GM18951 (cell line): ENCODE data around the gene NAE1.

ENCODE experiments used
- POLR2A ChIP-seq: IDR thresholded peaks from 4 replicates; pipeline ENCODE4 v1.6.1; 2011; ENCODE audit warnings: mild to moderate bottlenecking; ENCODE audit not compliant: insufficient read length, insufficient read depth; ENCODE audit errors: extremely low read depth
- in situ Hi-C: fragments of 300-500 bp; cut with MboI; formaldehyde crosslinking; loops from one replicate; pipeline ENCODE4 v1.12.0; 2022; ENCODE audit warnings: low sequenced_read_pairs, mixed read lengths, inconsistent platforms; ENCODE audit not compliant: unreplicated experiment

NAE1 gene

GRCh38 chr16:66845791-66846221 is 15.0 kb upstream of the NAE1 start:
- in situ Hi-C loops = no loop called here
- TF ChIP-seq POLR2A = no peak

DNA sequence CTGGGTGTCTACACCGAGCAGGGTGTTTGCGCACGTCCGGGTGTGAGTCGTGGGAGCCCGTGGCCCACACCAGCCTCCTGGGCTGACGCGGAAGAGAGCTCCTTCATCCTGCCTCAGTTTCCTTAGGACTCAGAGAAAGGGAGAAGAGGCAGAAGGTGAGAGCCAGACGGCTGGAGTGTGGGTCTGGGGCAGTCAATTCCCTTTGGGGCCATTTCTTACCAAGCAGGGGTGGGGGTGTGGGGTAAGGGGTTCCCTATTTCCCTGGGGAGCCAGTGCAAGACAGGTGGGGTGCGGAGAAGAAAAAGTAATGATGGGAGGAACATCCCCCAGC is 14.3 kb upstream of the NAE1 start:
- TF ChIP-seq POLR2A = no peak
- in situ Hi-C loops = no loop called here

- in situ Hi-C loops = no loop called here
- no peak for TF ChIP-seq POLR2A
Observed at GRCh38 chr16:66844342-66845079, 13.7 kb upstream of the NAE1 start, which contains the start of gene CA7. TSS of gene CA7 (plus strand) at chr16:66844414. CDS start at chr16:66844488, 74 bp downstream.

- in situ Hi-C loops = no loop called here
- TF ChIP-seq POLR2A = no peak
Observed at GRCh38 chr16:66844009-66844341, 13.2 kb upstream of the NAE1 start.

- TF ChIP-seq POLR2A = no peak
- in situ Hi-C loops = no loop called here
Observed at GRCh38 chr16:66843191-66843590, 12.4 kb upstream of the NAE1 start.

- in situ Hi-C loops = no loop called here
- no peak for TF ChIP-seq POLR2A
Observed at GRCh38 chr16:66842765-66843164, 12.0 kb upstream of the NAE1 start.

DNA sequence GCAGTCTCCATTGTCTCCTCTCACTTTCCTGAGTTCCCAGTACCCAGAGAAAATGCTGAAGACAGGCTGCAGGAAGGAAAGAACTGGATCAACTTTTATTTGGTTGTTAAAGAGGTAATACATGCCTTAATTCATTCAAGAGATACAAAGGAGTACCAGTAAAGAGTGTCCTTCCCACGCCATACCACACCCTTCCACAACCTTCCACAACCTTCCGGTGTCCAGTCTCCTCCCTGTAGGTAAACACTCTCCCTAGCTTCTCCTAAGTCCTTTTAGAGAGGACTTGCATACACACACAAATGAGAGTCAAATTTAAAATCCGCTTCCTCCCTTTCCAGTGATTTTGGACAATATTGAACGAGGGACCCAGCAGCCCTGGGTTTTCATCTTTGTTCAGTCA is 10.6 kb upstream of the NAE1 start:
- in situ Hi-C loops = no loop called here
- no peak for TF ChIP-seq POLR2A

DNA sequence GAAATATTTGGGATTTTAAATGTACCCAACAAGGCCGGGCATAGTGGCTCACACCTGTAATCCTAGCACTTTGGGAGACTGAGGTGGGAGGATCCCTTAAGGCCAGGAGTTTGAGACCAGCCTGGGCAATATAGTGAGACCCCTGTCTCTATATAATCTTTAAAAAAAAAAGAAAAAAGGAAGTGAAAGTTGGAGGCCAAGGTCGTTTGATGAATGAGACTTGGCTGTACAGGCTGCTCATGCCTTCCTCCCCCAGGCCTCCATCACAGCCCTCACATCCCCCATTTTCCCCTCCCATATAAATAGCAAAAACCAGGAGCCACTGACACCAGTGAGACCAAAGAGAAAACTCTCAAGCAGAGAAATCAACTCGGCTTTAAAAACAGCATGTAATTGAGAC is 10.1 kb upstream of the NAE1 start:
- in situ Hi-C loops = no loop called here
- TF ChIP-seq POLR2A = no peak

DNA sequence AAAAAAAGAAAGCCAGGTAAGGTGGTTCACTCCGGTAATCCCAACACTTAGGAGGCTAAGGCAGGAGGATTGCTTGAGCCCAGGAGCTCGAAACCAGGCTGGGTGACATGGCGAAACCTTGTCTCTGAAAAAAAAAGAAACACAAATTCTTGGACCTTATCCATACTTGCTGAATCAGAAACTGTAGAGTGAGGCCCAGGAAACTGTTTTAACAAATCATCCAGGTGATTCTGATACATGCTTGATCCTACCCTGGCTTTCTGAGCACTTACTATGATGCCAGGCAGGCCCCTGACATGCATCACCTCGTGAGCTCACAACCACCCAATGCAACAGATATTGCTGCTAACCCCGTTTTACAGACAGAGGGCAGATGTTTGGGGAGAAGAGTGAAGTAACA is 4.0 kb upstream of the NAE1 start:
- TF ChIP-seq POLR2A = no peak
- in situ Hi-C loops = no loop called here

GRCh38 chr16:66832661-66833305 is 2.0 kb upstream of the NAE1 start:
- no peak for TF ChIP-seq POLR2A
- in situ Hi-C loops = no loop called here

DNA sequence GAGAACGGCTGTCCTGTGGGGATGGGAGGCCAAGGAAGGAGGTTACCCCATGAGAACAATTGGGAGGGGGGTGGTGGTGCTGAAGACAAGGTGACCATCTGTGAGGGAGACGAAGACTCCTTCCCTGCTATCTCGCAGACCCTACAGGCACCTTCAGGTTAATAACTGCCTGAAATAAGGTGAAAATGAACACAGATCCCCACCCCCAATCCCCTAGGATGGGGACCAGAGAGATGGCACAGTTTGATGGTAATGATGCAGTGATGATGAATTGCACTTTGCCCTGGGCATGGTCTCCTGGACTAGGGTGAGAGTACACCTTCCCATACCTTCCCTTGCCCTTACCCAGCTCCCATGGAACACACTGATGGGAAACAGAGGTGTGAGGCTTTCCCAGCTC is 1.4 kb upstream of the NAE1 start:
- in situ Hi-C loops = no loop called here
- no peak for TF ChIP-seq POLR2A

DNA sequence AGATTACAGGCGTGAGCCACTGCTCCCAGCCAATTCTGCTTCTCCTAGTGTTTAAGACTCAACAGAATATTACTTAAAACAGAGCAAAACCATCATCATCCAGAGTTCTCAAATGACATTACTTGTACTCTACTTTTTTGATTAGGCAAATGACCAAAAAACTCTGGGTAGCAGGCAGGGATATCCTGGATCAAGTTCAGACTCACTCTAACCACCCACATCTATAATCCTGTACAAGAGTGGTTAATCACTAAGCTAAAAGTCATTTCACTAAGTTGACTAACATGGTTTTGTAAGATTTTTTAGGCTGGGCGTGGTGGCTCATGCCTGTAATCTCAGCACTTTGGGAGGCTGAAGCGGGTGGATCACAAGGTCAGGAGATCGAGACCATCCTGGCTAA is 6.8 kb downstream of the NAE1 start:
- in situ Hi-C loops = no loop called here
- no peak for TF ChIP-seq POLR2A

DNA sequence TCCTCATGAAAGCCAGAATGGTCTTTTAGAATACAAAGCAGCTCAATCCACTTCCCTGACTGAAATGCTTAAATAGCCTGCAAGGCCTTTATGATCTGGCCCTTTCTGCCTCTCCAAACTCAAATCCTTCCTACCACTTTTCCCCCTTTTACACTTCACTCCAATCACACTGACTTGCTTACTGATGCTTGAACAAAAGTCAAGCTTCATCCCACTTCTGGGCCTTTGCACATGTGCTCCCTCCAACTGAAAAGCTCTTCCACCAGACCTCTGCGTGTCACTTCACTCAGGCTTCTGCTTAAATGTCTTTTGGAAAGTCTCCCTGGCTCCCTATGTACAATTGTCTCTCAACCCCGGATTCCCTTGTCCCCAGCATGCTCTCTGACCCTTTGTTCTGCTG is 16.0 kb downstream of the NAE1 start:
- in situ Hi-C loops = no loop called here

GRCh38 chr16:66811043-66811442 is 19.7 kb downstream of the NAE1 start:
- TF ChIP-seq POLR2A = no peak
- in situ Hi-C loops = no loop called here

More for the DNA sequence above, 16.0 kb downstream of the NAE1 start:
- TF ChIP-seq POLR2A = no peak
